IPS-11a (cell line): ENCODE data around the gene GARNL3.

Source experiments
- H3K4me3 ChIP-seq: one replicate; pipeline ENCODE4 v1.5.1; 2013; ENCODE audit warnings: low read depth, low read length, control low read depth

The GARNL3 gene

DNA sequence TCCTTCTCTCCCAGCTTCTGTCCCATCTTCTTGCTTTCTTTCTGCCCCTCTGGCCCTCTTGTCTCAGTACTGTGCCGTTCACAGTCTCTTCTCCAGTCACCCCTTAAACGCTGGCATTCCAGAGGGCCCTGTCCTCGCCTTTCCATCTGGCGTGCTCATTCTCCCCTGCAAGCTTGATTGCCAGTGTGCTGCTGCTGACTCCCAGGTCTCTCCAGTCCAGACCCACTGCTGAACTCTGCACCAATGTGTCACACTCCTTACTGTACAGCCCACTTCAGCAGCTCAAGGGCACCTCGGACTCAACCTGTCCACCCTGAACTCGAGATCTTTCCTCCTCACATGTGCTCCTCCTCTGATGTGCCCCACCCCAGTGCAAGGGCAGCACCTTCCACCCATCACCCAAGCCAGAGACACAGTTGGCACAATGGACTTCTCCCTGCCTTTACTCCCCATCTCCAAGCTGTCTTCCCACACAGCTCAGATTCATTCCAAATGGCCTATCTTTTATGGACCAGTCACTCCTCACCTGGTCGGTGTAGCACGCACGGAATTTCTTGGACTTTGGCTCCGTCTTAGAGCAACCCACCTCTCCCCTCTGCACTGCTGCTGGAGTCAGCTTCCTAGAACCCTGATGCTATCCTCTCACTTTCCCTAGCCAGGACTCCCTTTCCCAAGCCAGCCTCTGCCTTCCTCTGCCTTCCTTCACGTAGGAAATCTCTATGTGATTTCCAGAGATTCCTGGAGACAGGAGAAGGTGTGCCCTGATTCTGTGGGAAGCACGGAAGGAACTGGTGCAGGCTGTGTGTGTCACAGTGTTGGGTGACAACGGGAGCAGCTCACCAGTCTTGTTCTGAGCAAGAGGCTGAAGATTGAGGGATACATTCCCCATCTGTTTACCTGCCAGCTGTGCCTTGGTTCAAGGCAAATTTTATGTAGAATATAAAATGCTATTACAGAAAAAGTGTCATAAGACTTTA is 106.4 kb downstream of the GARNL3 start:
- no peak overlapping the region for H3K4me3 ChIP-seq

DNA sequence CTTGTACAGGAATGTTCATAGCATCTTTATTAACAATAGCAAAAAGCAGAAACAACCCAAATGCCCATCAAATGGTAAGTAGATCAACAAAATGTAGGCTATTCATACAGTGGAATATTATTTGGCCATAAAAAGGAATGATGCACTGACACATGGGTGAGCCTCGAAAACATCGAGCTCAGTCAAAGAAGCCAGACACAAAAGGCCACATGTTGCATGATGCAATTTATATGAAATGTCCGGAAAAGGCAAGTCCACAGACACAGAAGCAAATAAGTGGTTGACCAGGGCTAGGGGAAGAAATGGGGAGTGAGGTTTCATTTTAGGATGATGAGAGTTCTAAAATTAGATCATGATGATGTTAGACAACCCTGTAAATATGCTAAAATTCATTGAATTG is 115.9 kb downstream of the GARNL3 start:
- no peak overlapping the region for H3K4me3 ChIP-seq

- H3K4me3 ChIP-seq = no peak overlapping the region
Observed at GRCh38 chr9:127382541-127382940, 118.0 kb downstream of the GARNL3 start.

- H3K4me3 ChIP-seq = no peak overlapping the region
Observed at GRCh38 chr9:127384016-127384730, 119.6 kb downstream of the GARNL3 start.

- no peak overlapping the region for H3K4me3 ChIP-seq
Observed at GRCh38 chr9:127384901-127385300, 120.3 kb downstream of the GARNL3 start.

GRCh38 chr9:127386249-127386648 is 121.7 kb downstream of the GARNL3 start:
- no peak overlapping the region for H3K4me3 ChIP-seq

DNA sequence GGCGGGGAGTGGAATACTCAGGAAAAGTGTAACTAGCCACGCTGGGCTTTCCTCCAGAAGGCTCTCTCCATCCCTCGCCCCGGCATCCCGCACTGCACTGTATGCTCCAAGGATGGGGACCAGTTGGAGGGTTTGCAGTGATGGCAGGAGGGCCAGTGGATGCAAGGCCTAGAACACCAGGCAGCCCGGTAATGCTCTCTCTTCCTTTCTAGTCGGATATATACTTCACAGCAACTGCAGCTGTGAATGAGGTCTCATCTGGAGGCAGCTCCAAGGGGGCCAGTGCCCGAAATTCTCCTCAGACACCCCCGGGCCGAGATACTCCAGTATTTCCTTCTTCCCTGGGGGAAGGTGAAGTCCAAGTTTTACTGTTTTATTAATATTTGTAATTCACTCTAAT is 122.4 kb downstream of the GARNL3 start:
- H3K4me3 ChIP-seq = no peak overlapping the region

GRCh38 chr9:127388037-127388855 is 123.7 kb downstream of the GARNL3 start:
- no peak overlapping the region for H3K4me3 ChIP-seq

DNA sequence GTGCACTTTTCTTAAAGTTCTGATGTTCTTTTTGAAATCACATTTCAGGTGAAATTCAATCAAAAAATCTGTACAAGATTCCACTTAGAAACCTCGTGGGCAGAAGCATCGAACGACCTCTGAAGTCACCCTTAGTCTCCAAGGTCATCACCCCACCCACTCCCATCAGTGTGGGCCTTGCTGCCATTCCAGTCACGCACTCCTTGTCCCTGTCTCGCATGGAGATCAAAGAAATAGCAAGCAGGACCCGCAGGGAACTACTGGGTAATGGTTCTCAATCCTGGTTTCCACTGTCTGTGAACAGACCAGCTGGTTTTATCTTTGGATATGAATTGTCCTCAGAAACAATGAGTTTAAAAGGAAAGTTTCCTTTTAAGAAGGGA is 124.3 kb downstream of the GARNL3 start:
- no peak overlapping the region for H3K4me3 ChIP-seq

DNA sequence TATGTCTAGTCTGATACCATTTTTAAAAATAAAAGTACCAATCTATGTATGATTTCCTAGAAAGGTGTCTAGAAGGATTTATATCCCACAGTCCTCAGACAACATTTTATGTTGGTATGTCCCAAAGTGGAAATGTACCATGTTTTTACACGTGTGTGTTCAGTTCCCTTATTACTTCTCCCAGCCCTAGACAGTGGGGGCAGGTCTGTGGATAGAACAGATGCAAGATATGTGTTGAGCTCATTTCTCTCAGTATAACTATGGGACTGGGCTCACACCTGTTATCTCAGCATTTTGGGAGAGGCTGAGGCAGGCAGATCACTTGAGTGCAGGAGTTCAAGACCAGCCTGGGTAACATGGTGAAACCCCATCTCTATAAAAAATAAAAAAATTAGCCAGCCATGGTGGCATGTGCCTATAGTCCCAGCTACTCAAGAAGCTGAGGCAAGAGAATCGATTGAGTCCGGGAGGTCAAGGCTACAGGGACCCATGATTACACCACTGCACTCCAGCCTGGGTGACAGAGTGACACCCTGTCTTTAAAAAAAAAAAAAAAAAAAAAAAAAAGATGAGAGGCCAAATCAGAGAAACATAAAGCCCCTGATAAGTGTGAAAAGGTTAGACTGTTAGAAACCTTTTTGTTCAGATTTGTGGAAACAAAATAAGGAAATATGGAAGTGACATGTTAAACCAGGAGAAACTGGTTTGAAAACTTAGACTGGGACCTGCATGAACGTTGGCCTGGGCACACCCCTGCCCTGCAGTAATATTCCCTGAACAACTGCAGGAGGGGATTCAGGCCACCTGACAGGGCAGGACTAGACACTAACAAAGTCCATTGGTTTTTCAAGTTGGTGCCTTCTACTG is 125.0 kb downstream of the GARNL3 start:
- H3K4me3 ChIP-seq = no peak overlapping the region

GRCh38 chr9:127390248-127390545 is 125.6 kb downstream of the GARNL3 start:
- H3K4me3 ChIP-seq = no peak overlapping the region

DNA sequence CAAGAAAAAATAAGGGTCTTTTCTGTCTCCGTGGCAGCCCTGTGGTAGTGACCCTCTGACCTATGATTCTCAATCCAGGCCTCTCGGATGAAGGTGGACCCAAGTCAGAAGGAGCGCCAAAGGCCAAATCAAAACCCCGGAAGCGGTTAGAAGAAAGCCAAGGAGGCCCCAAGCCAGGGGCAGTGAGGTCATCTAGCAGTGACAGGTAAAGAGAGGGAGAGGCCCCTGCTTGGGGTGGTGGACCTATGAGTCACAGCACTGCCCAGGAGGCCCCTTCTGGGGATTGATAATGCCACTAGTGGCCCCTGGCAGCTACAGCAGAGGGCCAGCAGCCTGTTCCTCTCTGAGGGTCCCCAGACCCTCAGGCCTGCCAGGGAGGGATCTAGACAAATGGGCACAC is 126.0 kb downstream of the GARNL3 start:
- H3K4me3 ChIP-seq = no peak overlapping the region

GRCh38 chr9:127392166-127392565 is 127.6 kb downstream of the GARNL3 start:
- H3K4me3 ChIP-seq = no peak overlapping the region

DNA sequence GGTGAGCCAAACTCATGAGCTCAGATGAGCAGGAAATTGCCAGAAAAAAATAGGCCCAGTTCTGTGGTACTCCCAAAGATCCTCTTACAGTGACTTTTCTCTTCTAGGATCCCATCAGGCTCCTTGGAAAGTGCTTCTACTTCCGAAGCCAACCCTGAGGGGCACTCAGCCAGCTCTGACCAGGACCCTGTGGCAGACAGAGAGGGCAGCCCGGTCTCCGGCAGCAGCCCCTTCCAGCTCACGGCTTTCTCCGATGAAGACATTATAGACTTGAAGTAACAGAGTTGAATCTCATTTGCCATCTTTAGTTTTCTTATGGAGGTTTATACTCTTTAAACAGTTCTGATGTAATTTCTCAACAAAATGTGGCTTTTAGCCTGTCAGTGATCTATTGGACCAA is 128.4 kb downstream of the GARNL3 start:
- no peak overlapping the region for H3K4me3 ChIP-seq

- no peak overlapping the region for H3K4me3 ChIP-seq
Observed at GRCh38 chr9:127393645-127394044, 129.1 kb downstream of the GARNL3 start.

DNA sequence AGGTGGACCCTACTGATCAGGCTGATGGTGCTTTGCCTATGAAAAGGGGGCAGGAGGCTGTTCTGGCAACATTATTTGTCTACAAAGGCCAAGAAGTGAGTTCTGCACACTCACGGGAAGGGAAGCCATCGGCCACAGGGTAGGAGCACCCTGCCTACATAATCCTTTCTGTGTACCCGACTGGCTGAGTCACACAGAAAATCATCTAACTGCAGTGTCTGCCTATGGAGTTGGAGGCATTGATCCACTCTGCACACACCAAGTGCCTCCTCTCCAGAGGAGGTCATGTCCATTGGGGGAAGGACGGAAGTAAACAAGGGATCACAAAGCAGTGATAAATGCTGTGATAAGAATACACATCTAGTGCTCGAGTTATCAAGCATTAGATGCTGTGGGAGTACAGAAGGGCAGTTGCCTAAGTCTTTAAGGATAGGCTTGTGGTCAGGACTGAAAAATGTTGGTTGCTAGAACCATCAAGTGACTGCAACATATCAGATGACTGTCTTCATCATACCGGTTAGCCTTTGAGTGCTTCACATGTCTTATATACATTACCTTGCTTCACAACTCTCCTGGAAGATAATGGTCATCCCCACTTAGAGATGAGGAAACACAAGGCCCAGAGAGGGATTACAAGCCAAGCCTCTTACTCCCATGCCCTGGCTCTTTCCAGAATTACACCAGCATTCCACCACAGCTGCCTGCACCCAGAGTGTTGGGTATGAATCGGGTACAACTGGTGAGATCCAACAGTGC is 131.1 kb downstream of the GARNL3 start:
- peak overlapping the region; percentile 63 for H3K4me3 ChIP-seq

- H3K4me3 ChIP-seq = peak overlapping the region; percentile 63
Observed at GRCh38 chr9:127396253-127396807, 131.8 kb downstream of the GARNL3 start.

- H3K4me3 ChIP-seq = peak within 1 kb of the TSS; percentile 81
Observed at GRCh38 chr9:127396808-127397645, 132.5 kb downstream of the GARNL3 start, which contains the start of gene SLC2A8. Gene SLC2A8 (plus strand): TSS chr9:127397169. CDS start chr9:127397231, 62 bp downstream.
